ENCODE measurements around the gene KRTAP9-8. TPM values are rescaled to one million over a fixed set of nuclear protein-coding genes. Genes with fewer than 3 reads are reported as not detected.
"Not testable (repeated sequence)": the region's sequence is repeated elsewhere in the genome, so short reads cannot be mapped to it uniquely, and the experiment has no call there.

KRTAP9-8 gene, protein sequence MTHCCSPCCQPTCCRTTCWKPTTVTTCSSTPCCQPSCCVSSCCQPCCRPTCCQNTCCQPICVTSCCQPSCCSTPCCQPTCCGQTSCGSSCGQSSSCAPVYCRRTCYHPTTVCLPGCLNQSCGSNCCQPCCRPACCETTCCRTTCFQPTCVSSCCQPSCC
- not detected for total RNA-seq

DNA sequence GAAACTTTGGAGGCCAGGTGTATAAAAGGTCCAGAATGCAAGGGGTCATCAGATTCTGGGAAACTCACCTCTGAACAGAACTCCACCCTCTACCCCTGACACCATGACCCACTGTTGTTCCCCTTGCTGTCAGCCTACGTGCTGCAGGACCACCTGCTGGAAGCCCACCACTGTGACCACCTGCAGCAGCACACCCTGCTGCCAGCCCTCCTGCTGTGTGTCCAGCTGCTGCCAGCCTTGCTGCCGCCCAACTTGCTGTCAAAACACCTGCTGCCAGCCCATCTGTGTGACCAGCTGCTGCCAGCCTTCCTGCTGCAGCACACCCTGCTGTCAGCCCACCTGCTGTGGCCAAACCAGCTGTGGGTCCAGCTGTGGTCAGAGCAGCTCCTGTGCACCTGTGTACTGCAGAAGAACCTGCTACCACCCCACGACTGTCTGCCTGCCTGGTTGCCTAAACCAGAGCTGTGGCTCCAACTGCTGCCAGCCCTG, at the start of gene KRTAP9-8:
Gene KRTAP9-8, plus strand, starts transcription at position 51 of the 489 bp plus-strand sequence. Its CDS starts 53 bp downstream, at position 104.
- TF ChIP-seq, protein P1, sequence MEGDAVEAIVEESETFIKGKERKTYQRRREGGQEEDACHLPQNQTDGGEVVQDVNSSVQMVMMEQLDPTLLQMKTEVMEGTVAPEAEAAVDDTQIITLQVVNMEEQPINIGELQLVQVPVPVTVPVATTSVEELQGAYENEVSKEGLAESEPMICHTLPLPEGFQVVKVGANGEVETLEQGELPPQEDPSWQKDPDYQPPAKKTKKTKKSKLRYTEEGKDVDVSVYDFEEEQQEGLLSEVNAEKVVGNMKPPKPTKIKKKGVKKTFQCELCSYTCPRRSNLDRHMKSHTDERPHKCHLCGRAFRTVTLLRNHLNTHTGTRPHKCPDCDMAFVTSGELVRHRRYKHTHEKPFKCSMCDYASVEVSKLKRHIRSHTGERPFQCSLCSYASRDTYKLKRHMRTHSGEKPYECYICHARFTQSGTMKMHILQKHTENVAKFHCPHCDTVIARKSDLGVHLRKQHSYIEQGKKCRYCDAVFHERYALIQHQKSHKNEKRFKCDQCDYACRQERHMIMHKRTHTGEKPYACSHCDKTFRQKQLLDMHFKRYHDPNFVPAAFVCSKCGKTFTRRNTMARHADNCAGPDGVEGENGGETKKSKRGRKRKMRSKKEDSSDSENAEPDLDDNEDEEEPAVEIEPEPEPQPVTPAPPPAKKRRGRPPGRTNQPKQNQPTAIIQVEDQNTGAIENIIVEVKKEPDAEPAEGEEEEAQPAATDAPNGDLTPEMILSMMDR (IDR thresholded peaks at IDR 0.05; ENCODE audit: low read depth), result not testable (repeated sequence)

DNA sequence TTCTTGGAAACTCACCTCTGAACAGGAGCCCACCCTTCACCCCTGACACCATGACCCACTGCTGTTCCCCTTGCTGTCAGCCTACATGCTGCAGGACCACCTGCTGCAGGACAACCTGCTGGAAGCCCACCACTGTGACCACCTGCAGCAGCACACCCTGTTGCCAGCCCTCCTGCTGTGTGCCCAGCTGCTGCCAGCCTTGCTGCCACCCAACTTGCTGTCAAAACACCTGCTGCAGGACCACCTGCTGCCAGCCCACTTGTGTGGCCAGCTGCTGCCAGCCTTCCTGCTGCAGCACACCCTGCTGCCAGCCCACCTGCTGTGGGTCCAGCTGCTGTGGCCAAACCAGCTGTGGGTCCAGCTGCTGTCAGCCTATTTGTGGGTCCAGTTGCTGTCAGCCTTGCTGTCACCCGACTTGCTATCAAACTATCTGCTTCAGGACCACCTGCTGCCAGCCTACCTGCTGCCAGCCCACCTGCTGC, 47.9 kb upstream of the KRTAP9-8 start, which contains the start of gene KRTAP9-1:
Gene KRTAP9-1, plus strand, starts transcription at position 51 of the 482 bp plus-strand sequence. Its CDS starts 0 bp downstream, at position 51.
- TF ChIP-seq, protein P1 (IDR thresholded peaks at IDR 0.05; ENCODE audit: low read depth), result not testable (repeated sequence)

DNA sequence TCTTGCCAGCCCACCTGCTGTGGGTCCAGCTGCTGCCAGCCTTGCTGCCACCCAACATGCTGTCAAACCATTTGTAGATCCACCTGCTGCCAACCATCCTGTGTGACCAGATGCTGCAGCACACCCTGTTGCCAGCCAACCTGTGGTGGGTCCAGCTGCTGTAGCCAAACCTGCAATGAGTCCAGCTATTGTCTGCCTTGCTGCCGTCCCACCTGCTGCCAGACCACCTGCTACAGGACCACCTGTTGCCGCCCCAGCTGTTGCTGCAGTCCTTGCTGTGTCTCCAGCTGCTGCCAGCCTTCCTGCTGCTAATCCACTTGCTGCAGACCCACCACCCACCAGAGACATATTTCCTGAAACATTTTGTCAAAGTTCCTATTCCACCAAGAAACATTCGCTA, 47.5 kb upstream of the KRTAP9-8 start:
- TF ChIP-seq, protein P1 (IDR thresholded peaks at IDR 0.05; ENCODE audit: low read depth), result no peak

DNA sequence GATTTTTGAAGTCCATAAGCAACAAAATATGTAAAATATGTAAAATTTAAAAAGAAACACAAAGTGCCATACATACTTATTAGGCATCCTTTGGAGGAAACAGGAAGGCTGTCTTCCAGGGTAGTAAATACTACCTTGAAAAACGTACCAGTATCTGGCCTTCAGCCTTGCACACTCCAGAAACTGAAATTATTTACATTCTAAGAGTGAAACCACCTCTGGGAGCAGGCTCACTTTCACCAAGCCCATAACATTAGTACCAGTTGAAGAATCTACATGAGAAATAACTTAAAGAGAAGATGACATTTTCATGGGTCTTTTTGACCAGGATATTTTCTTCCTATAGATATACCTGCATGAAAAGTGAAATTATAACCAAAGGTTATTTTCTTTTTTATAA, 41.7 kb upstream of the KRTAP9-8 start:
- TF ChIP-seq, protein P1 (IDR thresholded peaks at IDR 0.05; ENCODE audit: low read depth), result no peak

DNA sequence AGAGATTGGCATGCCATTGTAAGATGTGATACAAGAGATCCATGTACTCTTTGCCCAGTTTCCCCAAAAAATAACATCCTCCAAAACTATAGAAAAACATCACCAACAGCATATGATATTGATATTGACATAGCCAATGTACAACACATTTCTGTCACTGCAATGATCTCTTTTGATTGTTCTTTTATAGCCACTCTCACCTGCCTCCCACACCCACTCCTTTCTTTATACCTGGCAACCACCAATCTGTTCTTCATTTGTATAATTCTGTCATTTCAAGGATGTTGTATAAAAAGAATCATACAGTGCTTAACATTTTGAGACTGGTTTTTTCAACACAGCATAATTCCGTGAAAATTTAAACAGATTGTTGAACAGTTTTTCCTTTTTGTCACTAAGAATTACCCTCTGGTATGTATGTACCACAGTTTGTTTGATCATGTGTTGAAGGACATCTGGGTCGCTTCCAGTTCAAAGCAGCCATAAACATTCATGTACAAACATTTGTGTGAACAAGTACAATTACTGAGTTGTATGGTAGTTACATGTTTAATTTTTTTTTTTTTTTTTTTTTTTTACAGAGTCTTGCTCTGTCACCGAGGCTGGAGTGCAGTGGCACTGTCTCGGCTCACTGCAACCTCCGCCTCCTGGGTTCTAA, 38.2 kb upstream of the KRTAP9-8 start:
- TF ChIP-seq, protein P1 (IDR thresholded peaks at IDR 0.05; ENCODE audit: low read depth), result no peak

DNA sequence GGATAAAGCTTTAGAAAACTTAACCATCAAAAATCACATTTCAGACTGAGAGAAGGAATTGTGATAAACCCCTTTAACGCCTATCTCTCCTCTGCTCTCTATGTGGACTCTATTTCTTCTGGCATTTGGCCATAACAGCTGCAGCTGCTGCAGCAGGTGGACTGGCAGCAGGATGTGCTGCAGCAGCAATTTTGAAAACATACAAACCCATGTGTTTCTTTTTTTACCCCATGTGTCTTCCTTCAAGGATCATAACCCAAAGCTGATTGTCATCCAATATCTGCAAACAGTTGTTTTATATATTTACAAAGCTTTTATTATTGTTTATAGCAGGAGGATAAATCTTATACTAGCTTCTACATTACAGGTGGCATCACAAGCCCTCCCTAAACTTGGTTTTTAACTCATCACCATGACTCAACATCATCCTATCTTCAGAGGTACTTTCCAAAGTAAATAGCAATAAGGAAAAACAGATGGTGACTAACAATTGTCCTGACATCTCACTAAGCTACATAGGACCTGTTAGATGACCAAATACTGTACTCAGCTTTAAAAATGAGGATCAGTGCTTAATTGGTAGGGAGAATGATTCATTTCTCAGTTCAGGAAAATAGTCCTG, 25.8 kb upstream of the KRTAP9-8 start:
- TF ChIP-seq, protein P1 (IDR thresholded peaks at IDR 0.05; ENCODE audit: low read depth), result no peak
